NCI-H2196 treated with DMSO at 0.1 percent for 48 hours (cell line): ENCODE data around the gene RAPGEF5.

Experiments used
- DNase-seq: peaks from one replicate; lab custom pipeline; 2025; ENCODE audit not compliant: unreplicated experiment; lab: John Stamatoyannopoulos, UW

The RAPGEF5 gene

GRCh38 chr7:22269963-22270362 lies 87.0 kb downstream of the RAPGEF5 start:
- DNase-seq, result no peak

GRCh38 chr7:22268884-22269421 lies 88.0 kb downstream of the RAPGEF5 start:
- DNase-seq, result no peak

- DNase-seq, result no peak
Measured at GRCh38 chr7:22267930-22268615, 88.9 kb downstream of the RAPGEF5 start.

GRCh38 chr7:22262538-22262937 lies 94.4 kb downstream of the RAPGEF5 start:
- DNase-seq, result no peak

GRCh38 chr7:22256541-22257096 lies 100.3 kb downstream of the RAPGEF5 start:
- no peak for DNase-seq

- no peak for DNase-seq
Measured at GRCh38 chr7:22255834-22256233, 101.1 kb downstream of the RAPGEF5 start.

- DNase-seq, result no peak
Measured at GRCh38 chr7:22255342-22255741, 101.6 kb downstream of the RAPGEF5 start.

GRCh38 chr7:22252936-22253536 lies 103.9 kb downstream of the RAPGEF5 start:
- no peak for DNase-seq

GRCh38 chr7:22252016-22252415 lies 104.9 kb downstream of the RAPGEF5 start:
- no peak for DNase-seq

- no peak for DNase-seq
Measured at GRCh38 chr7:22251281-22251680, 105.7 kb downstream of the RAPGEF5 start.

- DNase-seq, result no peak
Measured at GRCh38 chr7:22250390-22250789, 106.6 kb downstream of the RAPGEF5 start.

GRCh38 chr7:22248111-22248809 lies 108.7 kb downstream of the RAPGEF5 start:
- DNase-seq, result no peak

- no peak for DNase-seq
Measured at GRCh38 chr7:22241805-22242390, 115.1 kb downstream of the RAPGEF5 start.

- DNase-seq, result no peak
Measured at GRCh38 chr7:22240904-22241571, 115.9 kb downstream of the RAPGEF5 start.

GRCh38 chr7:22238354-22239311 lies 118.3 kb downstream of the RAPGEF5 start:
- DNase-seq, result no peak

GRCh38 chr7:22235134-22235533 lies 121.8 kb downstream of the RAPGEF5 start:
- DNase-seq, result no peak

GRCh38 chr7:22234227-22234626 lies 122.7 kb downstream of the RAPGEF5 start:
- no peak for DNase-seq

- no peak for DNase-seq
Measured at GRCh38 chr7:22231806-22232205, 125.1 kb downstream of the RAPGEF5 start.

- DNase-seq, result no peak
Measured at GRCh38 chr7:22231141-22231540, 125.8 kb downstream of the RAPGEF5 start.

- no peak for DNase-seq
Measured at GRCh38 chr7:22230238-22230637, 126.7 kb downstream of the RAPGEF5 start.
